HepG2 (cell line): Measurements from ENCODE around the gene NCF2. TPM values are rescaled to one million over a fixed set of nuclear protein-coding genes. Genes with fewer than 3 reads are reported as not detected.

Experiments
- ATAC-seq: fragments of 200-7000 bp; cut with Tn5 transposase; 3 replicates; pipeline ENCODE4 v1.9.1; 2020; ENCODE audit warnings: mild to moderate bottlenecking, moderate library complexity
- BruUV-seq: library from RNA; stranded (reverse); fragments of 400-500 nt; replicated peaks from 2 replicates; lab custom pipeline; 2021; lab: Mats Ljungman, UMichigan
- CTCF ChIA-PET: fragments of 300-600 bp; formaldehyde crosslinking; extraction: SDS; loops from one replicate; lab custom pipeline; 2021; ENCODE audit warnings: low total read pairs, inconsistent platforms, low intra/inter-chr PET ratio; lab: Yijun Ruan, JAX
- POLR2A ChIA-PET: fragments of 350-600 bp; sonication (Branson Sonifier 250); formaldehyde crosslinking; loops from one replicate; lab custom pipeline; 2020; ENCODE audit warnings: antibody characterized with exemption, inconsistent platforms; lab: Yijun Ruan, JAX
- DNase-seq: peaks from one replicate; pipeline ENCODE4 v3.0.0-alpha.2; 2015; ENCODE audit warnings: low spot score
- FAIRE-seq: peaks from 3 replicates; lab custom pipeline; 2011; peaks lifted over from hg19 to GRCh38; lab: Jason Lieb, UNC
- H2AFZ ChIP-seq: one replicate; pipeline ENCODE4 v1.6.1; 2011; ENCODE audit warnings: low read length, inconsistent platforms
- H3K27ac ChIP-seq: fragments of 300-600 bp; 3 replicates; pipeline ENCODE4 v1.8.0; 2011; ENCODE audit warnings: mixed run types, mild to moderate bottlenecking, mixed read lengths, low read length, inconsistent platforms; ENCODE audit not compliant: insufficient read depth; ENCODE audit errors: extremely low read length
- H3K27me3 ChIP-seq, 2 experiments: fragments of 200-600 bp in 1 of 2; 2 replicates in 1 of 2; 3 replicates in 1 of 2; pipeline versions ENCODE4 v1.6.0 to v1.8.0; 2011; ENCODE audit warnings: low read length in 2 of 2, mild to moderate bottlenecking in 2 of 2, moderate library complexity in 2 of 2, inconsistent platforms in 1 of 2; ENCODE audit not compliant: insufficient read depth in 2 of 2, control insufficient read depth in 1 of 2
- H3K36me3 ChIP-seq, 2 experiments: fragments of 200-600 bp in 1 of 2; replicated peaks in 1 of 2; 2 replicates in 1 of 2; 3 replicates in 1 of 2; pipeline versions ENCODE4 v1.5.1 to v1.8.0; 2011; ENCODE audit warnings: low read length in 2 of 2, inconsistent platforms in 1 of 2; ENCODE audit not compliant: insufficient read depth in 2 of 2, control insufficient read depth in 1 of 2
- H3K4me1 ChIP-seq: 2 replicates; pipeline ENCODE4 v1.5.1; 2012; ENCODE audit warnings: low read length, inconsistent platforms; ENCODE audit not compliant: insufficient read depth
- H3K4me2 ChIP-seq: 2 replicates; pipeline ENCODE4 v1.6.0; 2011; ENCODE audit warnings: low read depth, low read length, inconsistent platforms
- H3K4me3 ChIP-seq, 3 experiments: fragments of 200-600 bp in 1 of 3; sonication (generic), shearing (Covaris generic) in 1 of 3; replicated peaks in 1 of 3; 2 replicates each; pipeline ENCODE4 v1.5.1; 2011 to 2016; ENCODE audit warnings: low read length in 3 of 3, inconsistent platforms in 2 of 3, low read depth in 2 of 3, mild to moderate bottlenecking in 2 of 3, control low read depth in 1 of 3, mixed read lengths in 1 of 3; ENCODE audit not compliant: insufficient read depth in 1 of 3
- H3K79me2 ChIP-seq: one replicate; pipeline ENCODE4 v1.6.1; 2011; ENCODE audit warnings: low read length, inconsistent platforms; ENCODE audit not compliant: insufficient read depth
- H3K9ac ChIP-seq: 2 replicates; pipeline ENCODE4 v1.6.0; 2011; ENCODE audit warnings: mild to moderate bottlenecking, low read depth, low read length, inconsistent platforms; ENCODE audit not compliant: insufficient read depth
- H3K9me3 ChIP-seq: 2 replicates; pipeline ENCODE4 v1.5.1; 2012; ENCODE audit warnings: mild to moderate bottlenecking, low read length
- H4K20me1 ChIP-seq: 2 replicates; pipeline ENCODE4 v1.6.0; 2011; ENCODE audit warnings: inconsistent platforms, mild to moderate bottlenecking, low read length, moderate library complexity; ENCODE audit not compliant: insufficient read depth
- CENPT ChIP-seq: sonication (generic); formaldehyde crosslinking; IDR thresholded peaks from 2 replicates; pipeline ENCODE4 v1.8.0; 2022; ENCODE audit warnings: low read depth, mild to moderate bottlenecking, moderate library complexity, missing genetic modification reagents
- DBP ChIP-seq: sonication (generic); formaldehyde crosslinking; IDR thresholded peaks from 2 replicates; pipeline ENCODE4 v1.4.0; 2020; ENCODE audit warnings: missing genetic modification reagents; ENCODE audit errors: not compliant biosample characterization
- GMEB2 ChIP-seq: IDR thresholded peaks from 2 replicates; pipeline ENCODE4 v1.6.1; 2016; ENCODE audit warnings: missing biosample characterization, missing genetic modification reagents, low read depth
- HCFC1 ChIP-seq: fragments of 150-350 bp; IDR thresholded peaks from 2 replicates; pipeline ENCODE4 v1.6.1; 2014; ENCODE audit warnings: low read depth, low read length
- KDM5B ChIP-seq: sonication (generic); formaldehyde crosslinking; IDR thresholded peaks from 2 replicates; pipeline ENCODE4 v1.4.0; 2020; ENCODE audit warnings: missing genetic modification reagents, mild to moderate bottlenecking, borderline replicate concordance
- MTF1 ChIP-seq: sonication (generic); formaldehyde crosslinking; IDR thresholded peaks from 2 replicates; pipeline ENCODE4 v1.5.0; 2020; ENCODE audit warnings: missing genetic modification reagents
- NFRKB ChIP-seq: fragments of 450-650 bp; IDR thresholded peaks from 2 replicates; pipeline ENCODE4 v1.6.1; 2017
- RFX5 ChIP-seq: IDR thresholded peaks from 2 replicates; pipeline ENCODE4 v1.6.1; 2011; ENCODE audit warnings: low read depth, low read length, improper control_type of control experiment
- SMYD3 ChIP-seq: sonication (generic); formaldehyde crosslinking; IDR thresholded peaks from 2 replicates; pipeline ENCODE4 v1.8.1; 2023; ENCODE audit warnings: mild to moderate bottlenecking, missing genetic modification reagents
- TEAD3 ChIP-seq: optimal IDR thresholded peaks from 2 replicates; pipeline ENCODE3; 2016; ENCODE audit warnings: borderline replicate concordance
- ZNF256 ChIP-seq: sonication (generic); formaldehyde crosslinking; conservative IDR thresholded peaks from 2 replicates; pipeline ENCODE4 v1.4.0; 2020; ENCODE audit warnings: missing genetic modification reagents
- ZNF326 ChIP-seq: sonication (generic); formaldehyde crosslinking; IDR thresholded peaks from 2 replicates; pipeline ENCODE4 v1.4.0; 2020; ENCODE audit warnings: missing genetic modification reagents, borderline replicate concordance
- in situ Hi-C: cut with HindIII; loops from 2 replicates; pipeline ENCODE4 v1.10.0; 2017; ENCODE audit warnings: low pct_unique_long_range_greater_than_20kb; ENCODE audit not compliant: extremely low pct_ligation_motif_present
- intact Hi-C: fragments of 100-400 bp; cut with micrococcal nuclease; formaldehyde crosslinking; loops from one replicate; pipeline ENCODE4 v1.10.0; 2022; ENCODE audit not compliant: unreplicated experiment
- polyA plus RNA-seq, 8 experiments: library from polyadenylated mRNA; depleted of rRNA in 3 of 8; stranded (reverse) in 7 of 8; unstranded in 1 of 8; fragments of >200 nt; fragmentation: Illumina TruSeq in 4 of 8; extraction: Trizol in 4 of 8; gene quantifications; 2 replicates each; pipeline versions ENCODE4 v1.2.1 to v1.2.3, GENCODE V29; 2011 to 2016; ENCODE audit warnings: low read depth in 4 of 8, missing spikeins in 1 of 8, mixed read lengths in 1 of 8; ENCODE audit not compliant: insufficient read depth in 1 of 8
- total RNA-seq, 5 experiments: library from RNA; depleted of rRNA; stranded (reverse); fragments of >200 nt; fragmentation: Illumina TruSeq; extraction: Trizol; gene quantifications; 2 replicates each; pipeline ENCODE4 v1.2.3, GENCODE V29; 2016; ENCODE audit warnings: low read depth in 1 of 5

NCF2 gene
- total and polyA plus RNA-seq, 2 of the 13 experiments (the other 11 are each of a cell fraction or from before 2014, with no cell fraction given) = 0.18 to 0.46 TPM

DNA sequence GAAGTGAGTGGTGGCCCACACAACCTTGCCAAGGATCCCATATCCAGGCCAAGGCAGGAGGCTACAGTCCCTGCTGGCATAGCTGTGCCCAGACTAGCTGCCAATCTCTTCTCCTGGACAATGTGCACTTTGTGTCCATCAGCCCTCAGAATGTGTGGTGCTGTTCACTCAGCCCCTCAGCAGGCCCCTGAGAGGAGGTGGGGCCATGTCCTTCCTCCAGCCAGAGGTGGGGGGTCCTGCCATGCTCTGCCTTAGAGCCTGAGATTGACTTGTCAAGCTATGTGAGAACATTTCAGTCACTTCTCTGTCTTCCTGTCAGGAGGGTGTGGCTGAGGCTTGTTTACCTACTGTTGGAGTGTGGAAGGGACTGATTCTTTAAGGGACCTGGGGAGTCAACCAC lies 1.4 kb downstream of the NCF2 start:
- Histone ChIP-seq H3K27ac (no peak overlapping the region), H3K27me3 (peaks cover 1 to 10% of the 10 kb centered on the region in 2 experiments; a peak in 4 of 5 replicates), H3K4me3 (no peak overlapping the region), H3K36me3 (no peaks in the 10 kb centered on the region), H3K9me3 (no peaks in the 10 kb centered on the region), H2AFZ (no peak overlapping the region), H3K79me2 (no peaks in the 10 kb centered on the region), H3K4me1 (no peaks in the 10 kb centered on the region), H3K4me2 (no peak overlapping the region), H4K20me1 (no peaks in the 10 kb centered on the region), H3K9ac (no peak overlapping the region)
- TF ChIP-seq TEAD3 (CRISPR knock-in tag) (no peak), ZNF326 (CRISPR knock-in tag) (no peak), NFRKB (no peak), HCFC1 (no peak), KDM5B (CRISPR knock-in tag) (no peak), RFX5 (no peak), MTF1 (CRISPR knock-in tag) (no peak), ZNF256 (CRISPR knock-in tag) (no peak), GMEB2 (no peak), SMYD3 (CRISPR knock-in tag) (no peak), CENPT (CRISPR knock-in tag) (no peak), DBP (CRISPR knock-in tag) (no peak)
- DNase-seq (no peak), ATAC-seq (peak; percentile 31; the same call in 1 of the 3 replicates), FAIRE-seq (no peak)
- POLR2A ChIA-PET = no interaction called here
- intact Hi-C loops (no loop called here), in situ Hi-C loops (no loop called here)
- CTCF ChIA-PET = no interaction called here
- BruUV-seq = no TSS peak
